IgD-negative memory B cell (primary cell): ENCODE data around the gene MMAB. TPM values are rescaled to one million over a fixed set of nuclear protein-coding genes. Genes with fewer than 3 reads are reported as not detected.

Experiments
- H3K27ac Mint-ChIP-seq, 3 donors: one replicate each; pipeline ENCODE4 v1.8.0; 2020 to 2022; ENCODE audit warnings: mild to moderate bottlenecking in 3 of 3, mixed read lengths in 3 of 3, moderate library complexity in 1 of 3
- H3K27me3 Mint-ChIP-seq: one replicate; pipeline ENCODE4 v1.8.0; 2021; ENCODE audit warnings: mixed read lengths
- H3K36me3 Mint-ChIP-seq: one replicate; pipeline ENCODE4 v1.8.0; 2020; ENCODE audit warnings: mild to moderate bottlenecking, mixed read lengths
- H3K4me1 Mint-ChIP-seq, 3 donors: one replicate each; pipeline ENCODE4 v1.8.0; 2020 to 2022; ENCODE audit warnings: mixed read lengths in 3 of 3, mild to moderate bottlenecking in 1 of 3
- H3K4me3 Mint-ChIP-seq, 4 donors: one replicate each; pipeline ENCODE4 v1.8.0; 2020 to 2022; ENCODE audit warnings: mild to moderate bottlenecking in 4 of 4, mixed read lengths in 4 of 4, moderate library complexity in 3 of 4
- H3K9me3 Mint-ChIP-seq, 3 donors: one replicate each; pipeline ENCODE4 v1.8.0; 2020 to 2021; ENCODE audit warnings: mixed read lengths in 3 of 3, mild to moderate bottlenecking in 1 of 3
- polyA plus RNA-seq: library from polyadenylated mRNA; unstranded; fragments of 300-500 nt; fragmentation: Illumina TruSeq; gene quantifications from one replicate; pipeline ENCODE4 v1.2.3, GENCODE V29; 2021

MMAB gene
- polyA plus RNA-seq, 1 donor from 2014 or later: 21.7 TPM

DNA sequence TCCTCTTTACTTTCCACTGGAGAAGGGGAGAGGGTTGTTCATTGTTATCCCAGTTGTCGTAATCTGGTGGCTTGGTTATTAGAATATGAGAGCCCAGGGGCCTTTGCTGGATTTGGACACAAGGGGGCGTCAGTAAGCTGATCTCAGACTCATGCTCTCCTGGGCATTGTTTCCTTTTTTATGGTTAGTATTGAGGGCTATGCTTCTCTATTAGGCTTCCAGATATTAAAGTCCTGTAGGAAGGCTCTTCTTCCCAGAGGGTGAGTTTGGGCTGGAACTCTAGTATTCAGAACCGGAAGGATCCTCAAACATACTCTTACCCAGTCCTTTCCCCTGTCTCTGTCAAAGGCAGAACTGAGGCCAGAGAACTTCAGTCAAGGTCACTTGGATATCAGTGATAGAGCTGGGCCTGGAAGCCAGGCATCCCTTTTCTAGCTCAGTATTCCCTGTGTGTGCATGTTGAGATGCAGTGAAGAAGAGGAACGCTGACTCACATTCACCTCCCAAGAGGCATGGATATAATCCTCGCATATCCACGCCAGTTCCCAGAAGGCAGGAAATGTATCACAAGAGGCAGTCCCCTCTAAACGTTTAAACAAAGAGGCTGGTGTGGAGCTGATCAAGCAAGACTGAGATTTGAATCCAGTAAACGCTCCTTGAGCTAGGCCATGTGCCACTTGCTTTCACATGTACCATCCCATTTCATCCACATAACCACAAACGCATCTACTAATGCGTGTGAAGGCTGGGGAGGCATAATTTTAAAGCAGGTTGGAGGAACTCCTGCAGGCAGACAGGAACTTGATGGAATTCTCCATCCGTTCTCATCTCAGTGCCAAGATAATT, 54.3 kb downstream of the MMAB start:
- Mint-ChIP-seq H3K27me3 (no peaks in the 10 kb centered on the region), H3K27ac (no peak overlapping the region), H3K9me3 (no peaks in the 10 kb centered on the region), H3K36me3 (peaks cover 13% of the 10 kb centered on the region), H3K4me1 (peaks cover 0 to 3% (median 0%) of the 10 kb centered on the region in 3 donors), H3K4me3 (no peak overlapping the region)

GRCh38 chr12:109517619-109518018, 55.7 kb downstream of the MMAB start:
- Mint-ChIP-seq H3K4me3 (no peak overlapping the region), H3K27ac (no peak overlapping the region), H3K9me3 (no peaks in the 10 kb centered on the region), H3K27me3 (no peaks in the 10 kb centered on the region), H3K4me1 (peaks cover 0 to 3% (median 0%) of the 10 kb centered on the region in 3 donors), H3K36me3 (peaks cover 13% of the 10 kb centered on the region)

DNA sequence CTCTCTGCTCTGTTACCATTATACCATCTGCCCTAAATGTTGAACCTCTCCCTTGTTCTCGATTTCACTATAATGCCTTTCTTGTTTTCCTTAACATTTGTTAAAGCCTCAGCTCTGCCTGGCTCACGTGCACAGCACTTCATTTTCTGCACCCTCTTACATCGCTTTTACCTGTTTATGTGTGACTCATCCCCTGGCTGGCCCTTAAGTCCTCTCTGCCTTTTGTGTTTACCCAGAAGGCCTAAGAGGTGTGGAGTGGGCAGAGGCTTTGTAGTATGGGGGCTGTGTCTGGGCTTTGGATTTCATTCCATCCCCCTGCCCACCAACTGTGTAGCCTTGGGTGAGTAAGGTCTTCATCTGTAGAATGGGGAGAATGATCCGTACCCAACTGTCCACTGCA, 59.3 kb downstream of the MMAB start:
- Mint-ChIP-seq H3K9me3 (no peaks in the 10 kb centered on the region), H3K4me3 (no peak overlapping the region), H3K27ac (no peak overlapping the region), H3K4me1 (peaks cover 0 to 3% (median 0%) of the 10 kb centered on the region in 3 donors), H3K27me3 (no peaks in the 10 kb centered on the region), H3K36me3 (peaks cover 9% of the 10 kb centered on the region)

DNA sequence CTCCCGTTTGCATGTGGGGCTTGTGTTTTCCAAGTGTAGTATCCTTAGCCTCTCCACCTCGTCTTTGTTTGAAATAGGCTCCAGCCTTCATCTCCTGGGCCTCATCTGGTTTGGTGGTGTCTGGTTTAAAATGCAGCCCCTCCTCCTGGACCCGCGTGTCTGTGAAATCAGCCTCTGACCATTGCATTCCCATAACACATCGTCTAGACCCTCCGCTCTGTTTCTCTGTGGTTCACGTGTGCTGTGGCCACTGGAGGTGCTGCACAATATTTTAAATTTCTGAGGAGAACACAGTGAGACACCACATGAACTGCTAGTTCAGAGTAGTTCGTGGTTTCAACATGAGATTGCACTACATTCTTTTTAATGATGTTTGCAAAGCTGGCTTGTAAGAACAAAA, 60.3 kb downstream of the MMAB start:
- no peaks in the 10 kb centered on the region for H3K27me3 Mint-ChIP-seq
- peaks cover 9% of the 10 kb centered on the region for H3K36me3 Mint-ChIP-seq
- H3K27ac Mint-ChIP-seq: no peak overlapping the region
- H3K4me1 Mint-ChIP-seq: peaks cover 0 to 3% (median 0%) of the 10 kb centered on the region in 3 donors
- no peak overlapping the region for H3K4me3 Mint-ChIP-seq
- H3K9me3 Mint-ChIP-seq: no peaks in the 10 kb centered on the region

- H3K4me1 Mint-ChIP-seq: peaks cover 0 to 3% (median 0%) of the 10 kb centered on the region in 3 donors
- no peak overlapping the region for H3K4me3 Mint-ChIP-seq
- peaks cover 9% of the 10 kb centered on the region for H3K36me3 Mint-ChIP-seq
- no peaks in the 10 kb centered on the region for H3K27me3 Mint-ChIP-seq
- H3K9me3 Mint-ChIP-seq: no peaks in the 10 kb centered on the region
- no peak overlapping the region for H3K27ac Mint-ChIP-seq
Measured at GRCh38 chr12:109512608-109513007, 60.7 kb downstream of the MMAB start.

DNA sequence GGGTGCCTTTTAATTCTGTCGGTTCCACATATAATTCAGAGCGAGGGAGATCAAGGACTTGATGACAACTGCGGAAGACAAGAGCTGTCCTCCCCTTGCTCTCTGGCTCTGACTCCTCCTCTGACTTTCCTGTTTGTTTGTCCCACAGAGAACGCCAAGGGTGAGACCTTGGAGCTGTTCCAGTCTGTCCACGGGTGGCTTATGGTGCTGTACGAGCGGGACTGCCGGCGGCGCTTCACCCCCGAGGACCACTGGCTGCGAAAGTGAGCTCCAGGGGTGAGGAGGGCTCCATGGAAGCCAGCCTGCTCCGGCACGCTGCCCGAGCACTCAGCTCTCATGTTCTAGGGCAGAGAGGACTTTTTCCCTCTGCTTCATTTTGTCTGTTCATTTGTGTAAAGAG, 63.1 kb downstream of the MMAB start:
- Mint-ChIP-seq H3K36me3 (peaks cover 7% of the 10 kb centered on the region), H3K4me1 (peaks cover 0 to 3% (median 0%) of the 10 kb centered on the region in 3 donors), H3K9me3 (no peaks in the 10 kb centered on the region), H3K27me3 (no peaks in the 10 kb centered on the region), H3K4me3 (no peak overlapping the region), H3K27ac (no peak overlapping the region)

GRCh38 chr12:109504068-109504467, 69.2 kb downstream of the MMAB start:
- Mint-ChIP-seq H3K4me1 (no peaks in the 10 kb centered on the region), H3K9me3 (no peaks in the 10 kb centered on the region), H3K27ac (no peak overlapping the region), H3K4me3 (no peak overlapping the region), H3K36me3 (peaks cover 7% of the 10 kb centered on the region), H3K27me3 (no peaks in the 10 kb centered on the region)

Other genes with a start within 250 kb of the MMAB start
- not detected for gene MYO1H, start 225.6 kb downstream of the MMAB start, polyA plus RNA-seq
- 18.3 TPM for gene KCTD10, start 96.2 kb downstream of the MMAB start, polyA plus RNA-seq
- gene UBE3B, start 95.9 kb downstream of the MMAB start, polyA plus RNA-seq: 23.3 TPM
- gene MVK, start 290 bp upstream of the MMAB start, polyA plus RNA-seq: 2.6 TPM
- gene FAM222A, start 140.3 kb upstream of the MMAB start, polyA plus RNA-seq: 0.10 TPM